Articular chondrocyte of knee joint (primary cell): ENCODE data around the gene GABPB1. TPM values are rescaled to one million over a fixed set of nuclear protein-coding genes. Genes with fewer than 3 reads are reported as not detected.

ENCODE experiments used
- small RNA-seq: library from RNA; depleted of rRNA; stranded (forward); fragments of <200 nt; gene quantifications from one replicate; pipeline ENCODE3, GENCODE V24; 2012
- total RNA-seq: library from RNA; depleted of rRNA; stranded (reverse); fragments of >200 nt; gene quantifications from 2 replicates; pipeline ENCODE4 v1.2.3, GENCODE V29; 2012

GABPB1 gene
- total RNA-seq = 47.5 and 48.9 TPM in 2 replicates

DNA sequence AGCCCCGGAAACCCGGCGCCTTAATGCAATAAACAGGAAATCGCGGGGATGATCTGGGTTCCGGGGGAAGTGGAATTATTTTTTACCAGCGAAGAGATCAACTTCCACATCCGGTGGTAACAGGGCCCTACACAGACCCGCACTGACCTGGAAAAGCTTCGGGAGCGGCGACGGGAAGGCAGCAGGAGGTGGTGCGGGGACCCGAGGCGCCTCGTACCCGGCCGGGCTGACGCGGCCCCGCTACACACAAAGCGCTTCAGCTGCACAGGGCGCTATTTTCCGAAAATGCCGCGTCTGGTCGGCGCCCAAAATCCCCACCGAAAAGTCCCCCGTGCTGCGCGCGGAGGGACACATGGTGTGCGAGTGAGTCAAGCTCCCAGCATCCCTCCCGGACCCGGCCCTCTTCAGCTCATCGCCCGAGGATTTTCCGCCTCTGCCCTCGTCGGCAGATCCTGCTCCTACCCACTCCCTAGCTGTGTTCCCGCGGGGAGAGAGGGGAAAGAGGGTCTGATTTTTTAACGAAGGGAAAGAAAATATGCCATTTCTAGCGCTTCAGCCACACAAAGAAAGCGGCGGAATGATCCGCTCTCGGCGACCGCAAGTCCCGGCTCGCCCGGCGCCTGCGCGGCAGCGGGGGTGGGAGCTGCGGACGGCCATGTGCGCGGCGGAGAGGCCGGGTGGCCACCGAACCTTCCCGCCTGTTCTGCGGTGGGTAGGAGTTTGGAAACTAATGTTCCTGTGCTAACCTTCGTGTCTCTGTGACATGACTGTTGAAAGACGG, at the start of gene GABPB1:
GABPB1 (minus strand) TSS at position 361 of the 781 bp plus-strand sequence. CDS start 45,400 bp downstream, outside the sequence.

DNA sequence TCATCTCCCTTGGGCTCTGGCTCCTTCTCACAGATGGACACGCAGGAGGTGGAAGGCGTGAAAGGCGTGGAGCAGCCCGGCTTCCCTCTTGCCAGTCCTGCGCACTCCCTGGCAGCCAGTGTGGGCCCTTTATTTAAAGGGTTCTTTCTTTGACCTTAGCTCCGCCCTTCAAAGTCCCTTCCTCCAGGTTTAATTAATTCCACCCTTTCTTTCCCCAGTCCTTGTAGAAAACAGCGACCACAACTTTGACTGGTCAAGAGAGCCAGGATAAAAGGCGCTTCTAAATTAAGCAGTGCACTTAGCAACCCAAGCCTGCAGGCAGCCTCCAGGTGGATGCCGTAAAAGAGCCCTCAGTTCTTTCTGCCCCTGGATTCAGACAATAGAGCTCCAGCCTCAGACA, 89.4 kb downstream of the GABPB1 start, which contains the start of gene HDC:
HDC (minus strand) TSS at position 107 of the 400 bp plus-strand sequence; CDS start at position 4, 103 bp downstream.

Small RNA genes lying within 50 kb of the gene (small RNA-seq; reads per million reads assigned to genes)
- gene RNU6-94P = not detected

Other genes starting within 250 kb of the GABPB1 start
- 6.7 and 9.8 TPM in 2 replicates for gene ATP8B4, start 236.0 kb downstream of the GABPB1 start, total RNA-seq
- under 0.01 and 0.11 TPM in 2 replicates for gene SLC27A2, start 173.0 kb downstream of the GABPB1 start, total RNA-seq
- gene HDC, start 89.5 kb downstream of the GABPB1 start, total RNA-seq = not detected in 2 replicates
- 67.3 and 75.9 TPM in 2 replicates for gene USP8, start 69.2 kb upstream of the GABPB1 start, total RNA-seq
- 0.54 and 2.0 TPM in 2 replicates for gene USP50, start 191.5 kb upstream of the GABPB1 start, total RNA-seq